HG03103 (cell line): ENCODE data around the gene SPACA9.

Source experiments
- ATAC-seq: cut with Tn5 transposase; IDR thresholded peaks from one replicate; pipeline ENCODE4 v1.9.1; 2021; ENCODE audit warnings: low read depth; ENCODE audit not compliant: unreplicated experiment

Gene SPACA9

GRCh38 chr9:132888151-132888550 lies 9.5 kb downstream of the SPACA9 start:
- ATAC-seq, result no peak

- ATAC-seq, result no peak
Measured at GRCh38 chr9:132892400-132892799, 13.7 kb downstream of the SPACA9 start.

GRCh38 chr9:132894346-132894745 lies 15.6 kb downstream of the SPACA9 start:
- no peak for ATAC-seq

GRCh38 chr9:132894862-132895835 lies 16.5 kb downstream of the SPACA9 start:
- no peak for ATAC-seq

- no peak for ATAC-seq
Measured at GRCh38 chr9:132896264-132896663, 17.6 kb downstream of the SPACA9 start.

- ATAC-seq, result no peak
Measured at GRCh38 chr9:132896906-132897305, 18.2 kb downstream of the SPACA9 start.

- ATAC-seq, result no peak
Measured at GRCh38 chr9:132898051-132898450, 19.4 kb downstream of the SPACA9 start.

GRCh38 chr9:132901858-132902831 lies 23.4 kb downstream of the SPACA9 start:
- peak; percentile 54 for ATAC-seq

- no peak for ATAC-seq
Measured at GRCh38 chr9:132903574-132904492, 25.1 kb downstream of the SPACA9 start.

GRCh38 chr9:132905726-132906125 lies 27.0 kb downstream of the SPACA9 start:
- no peak for ATAC-seq

- no peak for ATAC-seq
Measured at GRCh38 chr9:132908635-132909034, 29.9 kb downstream of the SPACA9 start.

- no peak for ATAC-seq
Measured at GRCh38 chr9:132909311-132909710, 30.6 kb downstream of the SPACA9 start.

- ATAC-seq, result no peak
Measured at GRCh38 chr9:132910376-132910775, 31.7 kb downstream of the SPACA9 start.

- no peak for ATAC-seq
Measured at GRCh38 chr9:132912131-132912530, 33.4 kb downstream of the SPACA9 start.

- no peak for ATAC-seq
Measured at GRCh38 chr9:132914924-132915323, 36.2 kb downstream of the SPACA9 start.

- ATAC-seq, result no peak
Measured at GRCh38 chr9:132919614-132920268, 41.0 kb downstream of the SPACA9 start.

- ATAC-seq, result no peak
Measured at GRCh38 chr9:132923346-132923902, 44.7 kb downstream of the SPACA9 start.

- ATAC-seq, result no peak
Measured at GRCh38 chr9:132927704-132928103, 49.0 kb downstream of the SPACA9 start.

GRCh38 chr9:132931178-132931735 lies 52.6 kb downstream of the SPACA9 start:
- ATAC-seq, result no peak
